Right lobe of liver (tissue), 4 donors: ENCODE data around the gene OLA1.

Experiments
- CTCF ChIP-seq, 4 donors: fragments of 200-600 bp in 3 of 4; fragments of 450-650 bp in 1 of 4; IDR thresholded peaks; one replicate each; pipeline versions ENCODE4 v1.5.1 to v1.8.0; 2016 to 2022; ENCODE audit warnings: antibody characterized with exemption in 4 of 4, mild to moderate bottlenecking in 2 of 4
- POLR2A ChIP-seq: fragments of 450-650 bp; IDR thresholded peaks from one replicate; pipeline ENCODE4 v1.6.1; 2017; ENCODE audit warnings: antibody characterized with exemption, mild to moderate bottlenecking
- donor health status: DM: no; HTN: no; CAD: no.
- donor health status: DM: no; HTN: no; CAD: no.
- donor health status: DM: no; HTN: yes; CAD: no.

DNA sequence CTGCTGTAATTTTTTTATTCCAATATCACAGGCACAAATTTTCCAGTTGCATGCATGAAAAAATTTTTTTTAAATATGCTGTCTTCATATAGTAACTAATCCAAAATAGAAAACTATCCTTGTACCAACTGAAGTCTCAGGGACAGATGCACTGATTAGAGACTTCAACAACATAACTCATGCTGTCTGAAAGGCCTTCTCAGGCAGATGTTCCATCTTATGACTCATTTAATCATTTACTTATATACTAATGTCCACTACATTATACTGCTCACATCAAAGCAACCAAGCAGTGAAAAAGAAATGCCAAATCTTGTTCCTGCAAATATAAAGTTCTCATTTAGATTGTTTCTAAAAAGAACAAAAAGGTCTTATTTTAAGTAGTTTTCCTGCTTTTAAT, 53.1 kb downstream of the OLA1 start:
- TF ChIP-seq CTCF (IDR thresholded peaks at IDR 0.05) (no peak), POLR2A (no peak)
